ENCODE results near the gene DHX30. TPM values are rescaled to one million over a fixed set of nuclear protein-coding genes. Genes with fewer than 3 reads are reported as not detected.

Gene DHX30
- total RNA-seq, 3 donors from 2014 or later, result 46.4 to 72.4 (median 68.1) TPM

DNA sequence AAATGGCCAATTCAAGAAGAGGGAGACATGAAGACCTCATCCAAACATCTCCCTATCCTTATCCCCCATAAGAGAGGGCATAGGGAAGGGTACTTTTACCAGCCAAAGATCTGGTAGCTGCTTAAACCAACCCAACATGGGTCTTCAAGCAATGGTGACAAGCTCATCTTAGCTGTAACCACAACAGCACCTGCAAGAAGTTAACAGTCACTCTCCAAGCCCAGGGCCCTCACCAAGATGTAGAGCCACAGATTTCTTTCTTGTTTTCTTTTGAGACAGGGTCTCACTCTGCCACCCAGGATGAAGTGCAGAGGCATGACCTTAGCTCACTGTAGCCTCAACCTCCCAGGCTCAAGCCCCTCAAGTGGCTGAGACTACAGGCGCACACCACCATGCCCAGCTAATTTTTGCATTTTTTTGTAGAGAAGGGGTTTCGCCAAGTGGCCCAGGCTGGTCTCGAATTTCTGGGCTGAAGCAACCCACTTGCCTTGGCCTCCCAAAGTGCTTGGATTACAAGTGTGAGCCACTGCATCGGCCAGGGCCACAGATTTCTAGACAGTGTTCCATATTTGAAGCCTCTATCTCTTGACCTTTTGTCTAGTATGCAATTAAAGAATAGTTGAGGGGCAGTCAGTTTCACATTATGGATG, 57.1 kb downstream of the DHX30 start:
- intact Hi-C loops (cut with DNase I; ENCODE audit: low total_unique reads), result no loop called here
- TF ChIP-seq POLR2A (IDR thresholded peaks at IDR 0.05) (no peak), POLR2AphosphoS5 (IDR thresholded peaks at IDR 0.05) (no peak)
- TF ChIP-seq, protein P1, sequence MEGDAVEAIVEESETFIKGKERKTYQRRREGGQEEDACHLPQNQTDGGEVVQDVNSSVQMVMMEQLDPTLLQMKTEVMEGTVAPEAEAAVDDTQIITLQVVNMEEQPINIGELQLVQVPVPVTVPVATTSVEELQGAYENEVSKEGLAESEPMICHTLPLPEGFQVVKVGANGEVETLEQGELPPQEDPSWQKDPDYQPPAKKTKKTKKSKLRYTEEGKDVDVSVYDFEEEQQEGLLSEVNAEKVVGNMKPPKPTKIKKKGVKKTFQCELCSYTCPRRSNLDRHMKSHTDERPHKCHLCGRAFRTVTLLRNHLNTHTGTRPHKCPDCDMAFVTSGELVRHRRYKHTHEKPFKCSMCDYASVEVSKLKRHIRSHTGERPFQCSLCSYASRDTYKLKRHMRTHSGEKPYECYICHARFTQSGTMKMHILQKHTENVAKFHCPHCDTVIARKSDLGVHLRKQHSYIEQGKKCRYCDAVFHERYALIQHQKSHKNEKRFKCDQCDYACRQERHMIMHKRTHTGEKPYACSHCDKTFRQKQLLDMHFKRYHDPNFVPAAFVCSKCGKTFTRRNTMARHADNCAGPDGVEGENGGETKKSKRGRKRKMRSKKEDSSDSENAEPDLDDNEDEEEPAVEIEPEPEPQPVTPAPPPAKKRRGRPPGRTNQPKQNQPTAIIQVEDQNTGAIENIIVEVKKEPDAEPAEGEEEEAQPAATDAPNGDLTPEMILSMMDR (IDR thresholded peaks at IDR 0.05), result no peak
- H3K36me3 ChIP-seq, result peaks cover 6% of the 10 kb centered on the region
- H3K9me3 ChIP-seq, result no peaks in the 10 kb centered on the region
- H3K4me3 ChIP-seq, result no peak overlapping the region
- H3K4me1 ChIP-seq, result no peaks in the 10 kb centered on the region
- no peak for DNase-seq (ENCODE audit: low spot score in 2 of 2)
- no peaks in the 10 kb centered on the region for H3K27me3 ChIP-seq
- no peak overlapping the region for H3K27ac ChIP-seq

GRCh38 chr3:47863391-47864128, 60.6 kb downstream of the DHX30 start:
- DNase-seq (ENCODE audit: low spot score in 2 of 2), result no peak
- Histone ChIP-seq H3K9me3 (no peaks in the 10 kb centered on the region), H3K4me1 (no peaks in the 10 kb centered on the region), H3K4me3 (no peak overlapping the region), H3K27me3 (no peaks in the 10 kb centered on the region), H3K27ac (no peak overlapping the region), H3K36me3 (peaks cover 6% of the 10 kb centered on the region)
- intact Hi-C loops (cut with DNase I; ENCODE audit: low total_unique reads), result no loop called here
- TF ChIP-seq, protein P1 (IDR thresholded peaks at IDR 0.05), result no peak
- TF ChIP-seq POLR2A (IDR thresholded peaks at IDR 0.05), result no peak
- no peak for TF ChIP-seq POLR2AphosphoS5 (IDR thresholded peaks at IDR 0.05)

DNA sequence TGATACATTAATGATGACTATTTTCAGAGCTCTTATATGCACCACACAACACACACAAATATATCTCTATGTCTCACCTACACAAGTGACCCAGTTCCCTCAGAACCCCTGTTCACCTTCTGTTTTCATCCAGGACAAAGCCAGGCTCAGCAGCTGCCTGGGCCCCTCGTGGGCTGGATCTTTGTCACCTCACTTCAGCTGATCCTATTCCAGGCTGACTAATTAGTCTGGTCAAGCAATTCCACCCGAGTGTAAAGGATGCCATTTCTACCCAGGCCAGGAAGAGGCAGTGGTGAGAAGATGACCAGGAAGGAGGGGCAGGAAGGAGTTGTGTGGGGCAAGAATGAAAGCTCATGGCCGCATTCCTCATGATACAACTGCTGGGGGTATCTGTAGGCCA, 62.3 kb downstream of the DHX30 start:
- Histone ChIP-seq H3K36me3 (no peaks in the 10 kb centered on the region), H3K4me3 (no peak overlapping the region), H3K27me3 (no peaks in the 10 kb centered on the region), H3K4me1 (no peaks in the 10 kb centered on the region), H3K27ac (no peak overlapping the region), H3K9me3 (no peaks in the 10 kb centered on the region)
- no peak for DNase-seq (ENCODE audit: low spot score in 2 of 2)
- intact Hi-C loops (cut with DNase I; ENCODE audit: low total_unique reads), result no loop called here
- TF ChIP-seq POLR2AphosphoS5 (IDR thresholded peaks at IDR 0.05) (no peak), POLR2A (IDR thresholded peaks at IDR 0.05) (no peak)
- TF ChIP-seq, protein P1 (IDR thresholded peaks at IDR 0.05), result no peak

- Histone ChIP-seq H3K4me3 (no peak overlapping the region), H3K36me3 (no peaks in the 10 kb centered on the region), H3K9me3 (no peaks in the 10 kb centered on the region), H3K27ac (no peak overlapping the region), H3K27me3 (no peaks in the 10 kb centered on the region), H3K4me1 (no peaks in the 10 kb centered on the region)
- intact Hi-C loops (cut with DNase I; ENCODE audit: low total_unique reads), result no loop called here
- DNase-seq (ENCODE audit: low spot score in 2 of 2), result no peak
- TF ChIP-seq POLR2A (IDR thresholded peaks at IDR 0.05), result no peak
- TF ChIP-seq, protein P1 (IDR thresholded peaks at IDR 0.05), result no peak
Observed at GRCh38 chr3:47867451-47868044, 64.6 kb downstream of the DHX30 start.

DNA sequence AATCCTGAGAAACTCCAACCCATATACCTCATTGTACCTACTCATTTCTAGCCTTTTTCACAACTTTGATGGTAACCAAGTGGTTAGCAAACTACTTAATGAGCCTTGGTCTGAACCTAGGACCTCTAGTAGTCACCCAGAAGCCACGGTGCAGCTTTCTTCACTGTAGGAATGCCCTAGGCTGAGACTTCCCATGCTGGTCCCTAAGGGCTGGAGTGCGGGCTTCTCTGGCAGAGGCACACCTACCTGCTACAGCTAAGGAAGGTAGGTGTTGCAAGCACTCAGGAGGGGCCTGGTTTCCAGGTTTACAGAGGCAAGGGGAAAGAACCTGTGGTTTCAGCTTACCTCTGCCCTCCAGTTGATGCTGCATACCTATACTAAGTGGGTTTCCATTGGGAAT, 65.4 kb downstream of the DHX30 start:
- intact Hi-C loops (cut with DNase I; ENCODE audit: low total_unique reads), result no loop called here
- no peaks in the 10 kb centered on the region for H3K36me3 ChIP-seq
- no peaks in the 10 kb centered on the region for H3K4me1 ChIP-seq
- no peaks in the 10 kb centered on the region for H3K27me3 ChIP-seq
- no peaks in the 10 kb centered on the region for H3K9me3 ChIP-seq
- no peak for DNase-seq (ENCODE audit: low spot score in 2 of 2)
- H3K4me3 ChIP-seq, result no peak overlapping the region
- no peak overlapping the region for H3K27ac ChIP-seq
- TF ChIP-seq, protein P1 (IDR thresholded peaks at IDR 0.05), result no peak
- no peak for TF ChIP-seq POLR2AphosphoS5 (IDR thresholded peaks at IDR 0.05)
- no peak for TF ChIP-seq POLR2A (IDR thresholded peaks at IDR 0.05)

Data from breast epithelium (tissue), 4 donors.